GM13976 (cell line): ENCODE data around the gene CCDC40.
A peak's percentile ranks its signal among the peaks of the same experiment; 100 is the strongest.

Experiments used
- DNase-seq: peaks from one replicate; pipeline ENCODE4 v3.0.0; 2012; ENCODE audit warnings: low spot score
- in situ Hi-C: fragments of 300-500 bp; cut with MboI; formaldehyde crosslinking; loops from one replicate; pipeline ENCODE4 v1.12.0; 2022; ENCODE audit warnings: low sequenced_read_pairs, mixed read lengths, inconsistent platforms; ENCODE audit not compliant: unreplicated experiment
- TF ChIP-seq, protein P1 (sequence below): IDR thresholded peaks from 2 replicates; pipeline ENCODE4 v1.5.1; 2012; ENCODE audit warnings: borderline replicate concordance, mild to moderate bottlenecking; ENCODE audit not compliant: insufficient read depth; ENCODE audit errors: extremely low read depth, missing control alignments, control extremely low read depth

The CCDC40 gene

DNA sequence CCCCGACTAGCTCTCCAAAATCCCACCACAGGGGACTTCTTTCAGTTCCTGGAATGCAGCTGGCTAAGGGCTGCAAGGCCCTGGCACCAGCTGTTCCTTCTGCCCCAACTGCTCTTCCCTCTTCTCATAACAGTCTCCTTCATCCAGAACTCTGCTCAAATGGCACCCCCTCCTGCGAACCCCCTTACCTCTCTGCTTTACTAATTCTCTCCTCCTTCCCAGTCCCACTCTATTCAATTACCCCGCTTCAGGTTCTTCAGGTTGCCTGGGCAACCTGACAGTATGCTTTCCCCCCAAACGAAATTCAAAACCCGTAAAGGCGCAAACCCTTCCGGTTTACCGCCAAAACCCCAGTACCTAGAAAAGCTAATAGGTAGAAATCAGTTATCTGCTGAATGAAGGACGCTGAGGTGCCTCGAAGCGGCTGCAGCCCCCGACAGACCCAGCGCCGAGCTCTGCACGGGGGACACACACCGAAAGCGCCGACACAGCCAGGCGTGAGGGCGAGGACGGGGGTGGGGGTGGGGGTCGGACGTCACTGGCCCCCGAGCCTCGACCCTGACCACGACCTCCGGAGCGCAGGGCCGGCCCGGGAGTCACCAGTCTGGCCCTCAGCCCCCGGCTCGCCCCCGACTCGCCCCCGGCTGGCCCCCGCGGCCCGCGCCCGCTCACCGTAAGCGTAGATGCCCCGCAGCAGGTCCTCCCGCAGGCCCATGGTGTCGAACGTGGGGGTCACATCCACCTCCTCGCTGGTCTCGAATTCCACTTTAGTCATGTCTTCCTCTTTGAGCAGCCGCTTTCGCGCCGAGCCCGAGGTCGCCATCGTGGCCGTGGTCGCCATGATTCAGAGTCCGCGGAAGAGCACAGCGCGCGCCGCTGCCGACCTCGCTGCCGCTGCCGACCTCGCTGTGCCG is 109.9 kb downstream of the CCDC40 start:
- peak; percentile 61 for DNase-seq
- TF ChIP-seq, protein P1, sequence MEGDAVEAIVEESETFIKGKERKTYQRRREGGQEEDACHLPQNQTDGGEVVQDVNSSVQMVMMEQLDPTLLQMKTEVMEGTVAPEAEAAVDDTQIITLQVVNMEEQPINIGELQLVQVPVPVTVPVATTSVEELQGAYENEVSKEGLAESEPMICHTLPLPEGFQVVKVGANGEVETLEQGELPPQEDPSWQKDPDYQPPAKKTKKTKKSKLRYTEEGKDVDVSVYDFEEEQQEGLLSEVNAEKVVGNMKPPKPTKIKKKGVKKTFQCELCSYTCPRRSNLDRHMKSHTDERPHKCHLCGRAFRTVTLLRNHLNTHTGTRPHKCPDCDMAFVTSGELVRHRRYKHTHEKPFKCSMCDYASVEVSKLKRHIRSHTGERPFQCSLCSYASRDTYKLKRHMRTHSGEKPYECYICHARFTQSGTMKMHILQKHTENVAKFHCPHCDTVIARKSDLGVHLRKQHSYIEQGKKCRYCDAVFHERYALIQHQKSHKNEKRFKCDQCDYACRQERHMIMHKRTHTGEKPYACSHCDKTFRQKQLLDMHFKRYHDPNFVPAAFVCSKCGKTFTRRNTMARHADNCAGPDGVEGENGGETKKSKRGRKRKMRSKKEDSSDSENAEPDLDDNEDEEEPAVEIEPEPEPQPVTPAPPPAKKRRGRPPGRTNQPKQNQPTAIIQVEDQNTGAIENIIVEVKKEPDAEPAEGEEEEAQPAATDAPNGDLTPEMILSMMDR, result no peak
- in situ Hi-C loops, result no loop called here

DNA sequence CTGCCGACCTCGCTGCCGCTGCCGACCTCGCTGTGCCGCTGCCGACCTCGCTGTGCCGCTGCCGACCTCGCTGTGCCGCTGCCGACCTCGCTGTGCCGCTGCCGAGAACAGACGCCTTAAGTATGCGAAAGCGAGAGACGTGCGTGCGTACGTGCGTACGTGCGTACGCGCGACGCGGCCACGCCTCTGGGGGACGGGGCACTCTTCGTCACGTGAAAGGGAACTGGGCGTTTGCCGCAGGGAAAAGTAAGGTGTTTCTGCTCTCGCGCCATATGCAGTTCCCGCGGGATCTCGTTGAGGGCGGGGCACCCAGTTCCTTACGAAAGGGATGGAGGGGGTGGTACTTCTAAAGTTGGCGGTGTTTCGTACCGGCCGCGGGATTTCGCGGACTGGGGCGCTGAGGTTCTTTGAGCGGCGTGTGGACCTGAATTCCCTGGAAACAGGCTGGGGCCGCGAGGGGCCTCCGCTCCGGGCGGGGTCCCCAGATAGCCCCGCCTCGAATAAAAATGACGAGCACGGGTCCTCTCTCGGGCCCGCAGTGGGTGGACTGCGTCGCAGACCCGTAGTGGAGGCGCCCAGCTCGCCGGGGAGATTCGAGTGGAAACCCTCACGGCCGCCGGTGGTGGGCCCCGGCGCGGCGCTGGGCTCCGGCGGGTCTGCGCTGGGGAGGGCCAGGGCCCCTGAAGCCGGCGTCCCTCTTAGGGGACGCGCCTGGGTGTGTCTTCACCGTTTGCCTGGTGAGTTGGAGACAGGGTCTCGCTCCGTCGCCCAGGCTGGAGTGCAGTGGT is 110.8 kb downstream of the CCDC40 start, which contains the start of gene EIF4A3:
Gene EIF4A3, minus strand, starts transcription at position 94 of the 788 bp plus-strand sequence. CDS start 167 bp downstream, outside the sequence.
- TF ChIP-seq, protein P1, result peak; percentile 12
- DNase-seq, result peak; percentile 99
- in situ Hi-C loops, result no loop called here
